ENCODE data around the gene CDX1.

CDX1 gene

DNA sequence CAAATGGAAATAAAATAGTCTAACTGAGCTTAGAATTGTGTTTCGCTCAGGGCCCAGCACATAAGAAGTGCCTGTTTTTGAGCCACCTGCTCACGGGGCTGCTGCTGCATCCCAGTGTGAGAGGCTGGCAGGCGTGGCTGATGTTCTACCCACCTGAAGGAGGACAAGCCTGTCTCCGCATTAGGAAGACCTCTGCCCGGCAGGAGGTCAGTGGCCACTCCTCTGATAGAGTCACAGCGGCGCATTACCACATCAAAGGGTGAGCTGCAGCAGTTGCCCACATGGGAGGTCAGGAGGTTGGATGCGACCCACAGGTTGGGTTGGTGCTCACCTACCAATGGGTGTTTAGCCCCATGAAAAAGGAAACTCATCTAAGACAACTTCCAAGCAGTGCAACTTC is 19.6 kb downstream of the CDX1 start:
- Histone ChIP-seq H3K79me2 (ENCODE audit: control insufficient read depth, insufficient read depth, low read length, unreplicated experiment) (no peaks in the 10 kb centered on the region), H3K4me3 (ENCODE audit: low read depth, low read length) (no peak overlapping the region), H2AFZ (ENCODE audit: low read length, unreplicated experiment) (no peak overlapping the region), H3K4me1 (ENCODE audit: control insufficient read depth, insufficient read depth, low read length, unreplicated experiment) (no peaks in the 10 kb centered on the region), H3K27ac (ENCODE audit: low read depth, low read length) (no peak overlapping the region), H3K36me3 (ENCODE audit: insufficient read depth, low read length) (no peaks in the 10 kb centered on the region), H3K27me3 (ENCODE audit: insufficient read depth, low read length) (peaks cover 35% of the 10 kb centered on the region)

DNA sequence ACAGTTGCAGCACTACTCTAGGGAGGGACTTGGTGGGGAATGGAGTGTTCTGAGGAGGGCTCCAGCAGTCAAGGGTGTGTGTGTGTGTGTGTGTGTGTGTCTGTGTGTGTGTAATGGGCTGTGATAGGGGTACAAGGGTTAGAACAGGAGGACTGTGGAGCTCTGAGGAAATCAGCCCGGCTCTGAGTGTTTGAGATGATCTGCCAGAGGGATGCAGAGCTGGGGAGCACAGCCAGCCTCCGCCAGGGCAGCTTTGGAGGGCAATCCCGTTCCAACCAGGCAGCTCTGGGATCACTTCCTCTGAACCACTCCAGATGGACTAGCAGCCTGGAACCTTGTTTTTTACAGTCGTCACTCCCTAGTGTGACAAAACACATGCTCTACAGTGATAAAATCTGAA is 20.3 kb downstream of the CDX1 start:
- H3K36me3 ChIP-seq (ENCODE audit: insufficient read depth, low read length), result no peaks in the 10 kb centered on the region
- H3K4me1 ChIP-seq (ENCODE audit: control insufficient read depth, insufficient read depth, low read length, unreplicated experiment), result no peaks in the 10 kb centered on the region
- no peak overlapping the region for H3K4me3 ChIP-seq (ENCODE audit: low read depth, low read length)
- no peak overlapping the region for H2AFZ ChIP-seq (ENCODE audit: low read length, unreplicated experiment)
- H3K27ac ChIP-seq (ENCODE audit: low read depth, low read length), result no peak overlapping the region
- peaks cover 36% of the 10 kb centered on the region for H3K27me3 ChIP-seq (ENCODE audit: insufficient read depth, low read length)
- H3K79me2 ChIP-seq (ENCODE audit: control insufficient read depth, insufficient read depth, low read length, unreplicated experiment), result no peaks in the 10 kb centered on the region

- Histone ChIP-seq H3K27ac (ENCODE audit: low read depth, low read length) (no peak overlapping the region), H3K79me2 (ENCODE audit: control insufficient read depth, insufficient read depth, low read length, unreplicated experiment) (no peaks in the 10 kb centered on the region), H3K4me1 (ENCODE audit: control insufficient read depth, insufficient read depth, low read length, unreplicated experiment) (no peaks in the 10 kb centered on the region), H3K36me3 (ENCODE audit: insufficient read depth, low read length) (no peaks in the 10 kb centered on the region), H3K27me3 (ENCODE audit: insufficient read depth, low read length) (peaks cover 44% of the 10 kb centered on the region), H2AFZ (ENCODE audit: low read length, unreplicated experiment) (no peak overlapping the region), H3K4me3 (ENCODE audit: low read depth, low read length) (no peak overlapping the region)
Measured at GRCh38 chr5:150188146-150188842, 21.7 kb downstream of the CDX1 start.

DNA sequence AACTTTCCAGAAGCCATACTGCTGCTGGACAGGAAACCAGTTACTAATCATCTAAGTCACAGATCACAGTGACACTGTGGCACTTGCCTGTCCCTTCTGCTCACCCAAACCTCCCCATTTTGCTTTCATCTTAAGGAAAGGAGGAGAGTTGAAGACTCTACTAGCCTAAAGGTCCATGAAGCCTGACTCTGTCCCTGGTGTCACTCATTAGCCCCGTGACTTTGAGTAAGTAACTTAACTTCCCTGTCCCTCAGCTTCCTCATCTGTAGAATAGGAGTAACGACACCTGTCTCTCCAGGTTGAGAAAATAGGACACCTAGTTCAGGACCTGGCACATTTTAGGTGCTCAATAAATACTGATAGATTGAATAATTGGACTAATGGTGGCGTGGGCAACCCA is 22.7 kb downstream of the CDX1 start:
- Histone ChIP-seq H3K27ac (ENCODE audit: low read depth, low read length) (no peak overlapping the region), H2AFZ (ENCODE audit: low read length, unreplicated experiment) (no peak overlapping the region), H3K4me3 (ENCODE audit: low read depth, low read length) (no peak overlapping the region), H3K79me2 (ENCODE audit: control insufficient read depth, insufficient read depth, low read length, unreplicated experiment) (no peaks in the 10 kb centered on the region), H3K36me3 (ENCODE audit: insufficient read depth, low read length) (no peaks in the 10 kb centered on the region), H3K27me3 (ENCODE audit: insufficient read depth, low read length) (peaks cover 44% of the 10 kb centered on the region), H3K4me1 (ENCODE audit: control insufficient read depth, insufficient read depth, low read length, unreplicated experiment) (no peaks in the 10 kb centered on the region)

DNA sequence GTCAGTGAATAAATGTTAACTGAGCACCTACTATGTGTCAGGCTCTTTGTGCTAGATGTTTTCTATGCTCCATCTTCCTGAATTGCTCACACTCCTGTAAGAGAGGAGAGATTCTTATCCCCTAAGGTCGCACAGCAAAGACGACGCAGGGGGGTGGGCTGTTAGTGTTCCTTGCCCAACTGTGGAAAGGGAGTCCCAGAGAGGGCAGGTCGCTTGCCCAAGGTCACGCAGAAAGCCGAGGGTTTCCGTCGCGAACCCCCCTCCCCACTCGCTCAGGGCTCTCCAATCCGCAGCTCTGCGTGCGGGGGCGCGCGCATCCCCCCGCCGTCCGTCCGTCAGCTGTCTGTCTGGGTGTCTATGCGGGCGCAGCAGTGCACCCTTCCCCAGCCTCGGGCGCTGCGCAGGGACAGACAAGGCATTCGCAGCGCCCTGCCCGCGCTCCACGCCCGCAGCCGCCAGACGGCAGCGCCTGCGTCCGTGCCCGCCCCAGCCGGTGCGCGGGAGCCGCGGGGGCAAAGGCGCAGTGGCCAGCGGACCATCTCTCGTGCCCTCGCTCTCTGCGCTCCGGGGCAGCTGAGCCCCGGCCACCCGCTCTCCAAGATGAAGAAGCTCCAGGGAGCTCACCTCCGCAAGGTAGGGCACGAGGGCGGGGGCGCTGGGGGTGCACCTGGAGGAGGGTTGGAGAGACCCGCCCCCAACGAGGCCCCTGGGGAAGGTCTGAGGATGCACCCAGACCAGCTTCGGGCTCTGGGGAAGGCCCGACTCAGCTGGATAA is 23.3 kb downstream of the CDX1 start, which contains the start of gene SLC6A7:
TSS of gene SLC6A7 (plus strand) at position 335 of the 775 bp plus-strand sequence. CDS start at position 601, 266 bp downstream.
- H3K27me3 ChIP-seq (ENCODE audit: insufficient read depth, low read length), result peaks cover 44% of the 10 kb centered on the region
- no peak within 1 kb of the TSS for H3K4me3 ChIP-seq (ENCODE audit: low read depth, low read length)
- H3K36me3 ChIP-seq (ENCODE audit: insufficient read depth, low read length), result no peaks in the 10 kb centered on the region
- no peaks in the 10 kb centered on the region for H3K79me2 ChIP-seq (ENCODE audit: control insufficient read depth, insufficient read depth, low read length, unreplicated experiment)
- no peak within 1 kb of the TSS for H3K27ac ChIP-seq (ENCODE audit: low read depth, low read length)
- no peaks in the 10 kb centered on the region for H3K4me1 ChIP-seq (ENCODE audit: control insufficient read depth, insufficient read depth, low read length, unreplicated experiment)
- no peak within 1 kb of the TSS for H2AFZ ChIP-seq (ENCODE audit: low read length, unreplicated experiment)

- Histone ChIP-seq H2AFZ (ENCODE audit: low read length, unreplicated experiment) (no peak overlapping the region), H3K4me3 (ENCODE audit: low read depth, low read length) (no peak overlapping the region)
Measured at GRCh38 chr5:150190503-150190979, 24.0 kb downstream of the CDX1 start.

GRCh38 chr5:150190987-150191386 is 24.4 kb downstream of the CDX1 start:
- H3K4me3 ChIP-seq (ENCODE audit: low read depth, low read length), result no peak overlapping the region
- H3K36me3 ChIP-seq (ENCODE audit: insufficient read depth, low read length), result no peaks in the 10 kb centered on the region
- H2AFZ ChIP-seq (ENCODE audit: low read length, unreplicated experiment), result no peak overlapping the region
- H3K79me2 ChIP-seq (ENCODE audit: control insufficient read depth, insufficient read depth, low read length, unreplicated experiment), result no peaks in the 10 kb centered on the region
- H3K27me3 ChIP-seq (ENCODE audit: insufficient read depth, low read length), result peaks cover 50% of the 10 kb centered on the region
- H3K4me1 ChIP-seq (ENCODE audit: control insufficient read depth, insufficient read depth, low read length, unreplicated experiment), result no peaks in the 10 kb centered on the region
- H3K27ac ChIP-seq (ENCODE audit: low read depth, low read length), result no peak overlapping the region

More at GRCh38 chr5:150190503-150190979, 24.0 kb downstream of the CDX1 start:
- Histone ChIP-seq H3K27me3 (ENCODE audit: insufficient read depth, low read length) (peaks cover 45% of the 10 kb centered on the region), H3K27ac (ENCODE audit: low read depth, low read length) (no peak overlapping the region), H3K36me3 (ENCODE audit: insufficient read depth, low read length) (no peaks in the 10 kb centered on the region), H3K79me2 (ENCODE audit: control insufficient read depth, insufficient read depth, low read length, unreplicated experiment) (no peaks in the 10 kb centered on the region), H3K4me1 (ENCODE audit: control insufficient read depth, insufficient read depth, low read length, unreplicated experiment) (no peaks in the 10 kb centered on the region)

GRCh38 chr5:150192462-150192861 is 25.9 kb downstream of the CDX1 start:
- Histone ChIP-seq H3K4me3 (ENCODE audit: low read depth, low read length) (no peak overlapping the region), H3K79me2 (ENCODE audit: control insufficient read depth, insufficient read depth, low read length, unreplicated experiment) (no peaks in the 10 kb centered on the region), H3K27me3 (ENCODE audit: insufficient read depth, low read length) (peaks cover 61% of the 10 kb centered on the region), H3K4me1 (ENCODE audit: control insufficient read depth, insufficient read depth, low read length, unreplicated experiment) (no peaks in the 10 kb centered on the region), H3K27ac (ENCODE audit: low read depth, low read length) (no peak overlapping the region), H3K36me3 (ENCODE audit: insufficient read depth, low read length) (no peaks in the 10 kb centered on the region), H2AFZ (ENCODE audit: low read length, unreplicated experiment) (no peak overlapping the region)

DNA sequence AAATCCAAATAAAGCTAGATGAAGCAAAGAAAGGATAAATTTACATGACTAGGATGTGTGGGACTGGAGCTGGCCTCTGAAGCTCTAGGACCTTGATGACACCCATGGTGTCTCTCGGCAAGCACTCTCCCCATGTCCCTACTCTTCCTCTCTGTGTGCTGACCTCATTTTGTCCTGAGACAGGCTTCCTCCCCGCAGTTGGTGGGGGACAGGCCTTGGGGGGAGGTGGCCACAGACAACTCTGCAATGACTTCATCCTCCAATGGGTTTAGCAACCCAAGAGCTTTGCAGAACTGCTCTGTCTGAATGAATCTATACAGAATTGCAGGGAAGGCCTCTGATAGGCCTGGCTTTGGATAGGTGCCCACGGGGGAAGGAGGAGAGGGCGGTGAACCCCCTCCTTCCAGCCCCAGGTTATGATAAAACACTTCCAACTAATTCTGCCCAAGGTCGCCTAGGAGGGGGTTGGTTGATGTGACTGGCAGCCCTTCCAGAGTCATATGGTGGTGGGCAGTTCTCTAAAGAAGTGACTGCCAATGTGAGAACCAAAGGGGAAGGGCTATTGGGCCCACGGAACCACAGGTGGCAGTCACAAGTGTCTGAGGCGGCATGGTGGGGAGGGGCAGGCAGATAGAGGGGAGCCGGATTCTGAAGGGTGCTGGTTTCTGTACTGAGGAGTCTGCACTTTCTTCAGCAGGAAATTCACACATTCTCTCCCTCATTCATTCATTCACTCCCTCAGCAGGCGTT is 29.3 kb downstream of the CDX1 start:
- Histone ChIP-seq H3K36me3 (ENCODE audit: insufficient read depth, low read length) (no peaks in the 10 kb centered on the region), H3K27ac (ENCODE audit: low read depth, low read length) (no peak overlapping the region), H3K27me3 (ENCODE audit: insufficient read depth, low read length) (peaks cover 51% of the 10 kb centered on the region), H3K79me2 (ENCODE audit: control insufficient read depth, insufficient read depth, low read length, unreplicated experiment) (no peaks in the 10 kb centered on the region), H2AFZ (ENCODE audit: low read length, unreplicated experiment) (no peak overlapping the region), H3K4me3 (ENCODE audit: low read depth, low read length) (no peak overlapping the region), H3K4me1 (ENCODE audit: control insufficient read depth, insufficient read depth, low read length, unreplicated experiment) (no peaks in the 10 kb centered on the region)

DNA sequence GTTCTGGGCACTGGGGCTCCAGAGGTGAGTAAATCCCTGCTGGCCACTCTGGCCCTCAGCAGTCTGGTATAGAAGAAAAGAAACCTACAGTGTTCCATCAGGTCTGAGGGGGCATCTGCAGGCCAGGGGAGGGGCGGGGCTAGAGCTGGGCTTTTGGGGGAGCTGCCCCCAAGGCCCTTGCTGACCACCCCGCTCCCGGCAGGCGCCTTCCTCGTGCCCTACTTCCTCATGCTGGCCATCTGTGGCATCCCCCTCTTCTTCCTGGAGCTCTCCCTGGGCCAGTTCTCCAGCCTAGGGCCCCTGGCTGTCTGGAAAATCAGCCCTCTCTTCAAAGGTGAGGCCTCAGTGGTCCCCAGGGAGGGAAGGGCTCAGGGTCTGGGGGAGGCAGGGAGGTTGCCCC is 29.9 kb downstream of the CDX1 start:
- no peaks in the 10 kb centered on the region for H3K4me1 ChIP-seq (ENCODE audit: control insufficient read depth, insufficient read depth, low read length, unreplicated experiment)
- no peak overlapping the region for H3K27ac ChIP-seq (ENCODE audit: low read depth, low read length)
- no peak overlapping the region for H2AFZ ChIP-seq (ENCODE audit: low read length, unreplicated experiment)
- H3K4me3 ChIP-seq (ENCODE audit: low read depth, low read length), result no peak overlapping the region
- no peaks in the 10 kb centered on the region for H3K36me3 ChIP-seq (ENCODE audit: insufficient read depth, low read length)
- no peaks in the 10 kb centered on the region for H3K79me2 ChIP-seq (ENCODE audit: control insufficient read depth, insufficient read depth, low read length, unreplicated experiment)
- peaks cover 48% of the 10 kb centered on the region for H3K27me3 ChIP-seq (ENCODE audit: insufficient read depth, low read length)
